ENCODE data around the gene SCCPDH.
"Not testable (repeated sequence)": the region's sequence is repeated elsewhere in the genome, so short reads cannot be mapped to it uniquely, and the experiment has no call there.

Gene SCCPDH

DNA sequence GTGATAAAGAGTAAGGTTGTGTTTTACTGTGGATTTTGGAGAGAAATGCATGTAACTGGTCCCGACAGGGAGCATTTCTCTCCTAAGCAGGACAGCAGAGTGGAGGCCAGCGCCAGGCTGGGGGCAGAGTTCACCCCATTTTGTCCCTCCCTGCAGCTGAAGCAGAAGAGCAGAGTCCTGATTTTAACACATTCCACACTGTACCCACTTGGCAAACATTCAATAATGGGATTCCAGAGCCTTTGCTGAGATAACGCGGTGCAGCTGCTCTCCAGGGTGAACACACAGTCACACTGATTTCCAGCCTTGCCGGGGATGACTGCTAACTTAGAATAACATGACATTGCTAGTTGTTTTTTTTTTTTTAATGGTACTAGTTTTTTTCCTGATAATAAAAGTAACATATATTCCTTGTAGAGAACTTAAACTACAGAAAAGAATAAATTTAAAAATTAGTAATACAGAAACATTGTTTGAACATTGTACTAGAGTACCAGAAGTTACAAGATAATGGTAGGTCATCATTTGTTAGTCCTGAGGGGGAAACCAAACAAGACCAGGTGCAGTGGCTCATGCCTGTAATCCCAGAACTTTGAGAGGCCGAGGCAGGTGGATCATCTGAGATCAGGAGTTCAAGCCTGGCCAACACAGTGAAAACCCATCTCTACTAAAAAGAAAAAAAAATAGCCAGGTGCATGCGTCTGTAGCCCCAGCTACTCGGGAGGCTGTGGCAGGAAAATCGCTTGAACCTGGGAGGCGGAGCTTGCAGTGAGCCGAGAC lies 77.2 kb downstream of the SCCPDH start:
- DNase-seq = no peak

DNA sequence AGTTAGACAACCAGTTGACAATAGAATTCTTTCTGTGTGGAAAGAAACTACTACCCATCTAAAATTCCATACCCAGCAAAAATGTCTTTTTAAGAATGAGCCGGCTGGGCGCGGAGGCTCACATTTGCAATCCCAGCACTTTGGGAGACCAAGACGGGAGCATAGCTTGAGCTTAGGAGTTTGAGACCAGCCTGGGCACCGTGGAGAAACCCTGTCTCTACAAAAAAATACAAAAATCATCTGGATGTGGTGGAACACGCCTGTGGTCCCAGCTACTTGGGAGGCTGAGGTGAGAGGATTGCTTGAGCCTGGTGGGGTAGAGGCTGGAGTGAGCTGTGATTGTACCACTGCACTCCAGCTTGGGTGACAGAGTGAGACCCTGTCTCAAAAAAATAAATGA lies 79.2 kb downstream of the SCCPDH start:
- no peak for DNase-seq

DNA sequence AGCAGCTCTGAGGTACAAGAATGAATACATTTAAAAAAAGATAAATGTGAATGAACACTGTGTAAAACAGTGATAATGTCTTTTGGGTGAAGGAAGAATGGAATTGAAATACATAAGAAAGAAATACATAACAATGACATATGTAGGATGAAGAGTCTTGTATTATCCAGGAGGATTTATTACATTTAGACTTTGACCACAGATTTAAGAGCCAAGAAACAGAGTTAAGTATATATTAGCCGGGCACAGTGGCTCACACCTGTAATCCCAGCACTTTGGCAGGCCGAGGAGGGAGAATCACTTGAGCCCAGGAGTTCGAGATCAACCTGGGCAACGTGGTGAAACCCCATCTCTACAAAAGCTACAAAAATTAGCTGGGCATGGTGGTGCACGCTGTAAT lies 79.7 kb downstream of the SCCPDH start:
- no peak for DNase-seq

- no peak for DNase-seq
These were observed 81.0 kb downstream of the SCCPDH start for GRCh38 chr1:246805135-246805716.

DNA sequence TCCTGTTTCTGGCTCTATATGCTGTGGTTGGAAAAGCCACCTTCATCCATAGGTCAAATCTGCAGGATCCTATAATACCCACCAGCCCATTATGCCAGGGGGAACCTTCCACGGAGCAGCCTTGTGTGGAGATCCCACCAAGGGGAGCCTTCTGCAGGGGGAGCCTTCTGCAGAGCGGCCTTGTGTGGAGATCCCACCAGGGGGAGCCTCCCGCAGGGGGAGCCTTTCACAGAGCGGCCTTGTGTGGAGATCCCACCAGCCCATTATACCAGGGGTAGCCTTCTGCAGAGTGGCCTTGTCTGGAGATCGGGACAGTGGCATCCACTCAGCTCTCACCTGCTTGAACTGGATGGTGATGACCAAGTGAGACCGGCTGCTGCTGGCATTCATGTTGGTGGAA lies 85.3 kb downstream of the SCCPDH start:
- no peak for DNase-seq

DNA sequence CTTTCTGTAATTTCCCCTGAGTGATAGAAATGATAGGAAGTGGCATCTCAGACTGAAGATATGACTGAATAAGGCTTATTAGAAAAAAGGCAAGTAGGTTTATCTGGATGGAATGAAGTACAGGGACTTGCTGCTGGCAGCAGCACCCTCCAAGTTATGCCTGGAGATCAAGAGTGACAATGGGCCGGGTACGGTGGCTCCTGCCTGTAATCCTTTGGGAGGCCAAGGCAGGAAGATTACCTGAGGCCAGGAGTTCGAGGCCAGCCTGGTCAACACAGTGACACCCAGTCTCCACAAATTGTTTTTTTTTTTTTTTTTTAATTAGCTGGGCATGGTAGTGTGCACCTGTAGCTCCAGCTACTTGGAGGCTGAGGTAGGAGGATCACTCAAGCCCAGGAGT lies 87.8 kb downstream of the SCCPDH start:
- no peak for DNase-seq

- not testable (repeated sequence) for DNase-seq
These were observed 89.1 kb downstream of the SCCPDH start for GRCh38 chr1:246813325-246813724.

DNA sequence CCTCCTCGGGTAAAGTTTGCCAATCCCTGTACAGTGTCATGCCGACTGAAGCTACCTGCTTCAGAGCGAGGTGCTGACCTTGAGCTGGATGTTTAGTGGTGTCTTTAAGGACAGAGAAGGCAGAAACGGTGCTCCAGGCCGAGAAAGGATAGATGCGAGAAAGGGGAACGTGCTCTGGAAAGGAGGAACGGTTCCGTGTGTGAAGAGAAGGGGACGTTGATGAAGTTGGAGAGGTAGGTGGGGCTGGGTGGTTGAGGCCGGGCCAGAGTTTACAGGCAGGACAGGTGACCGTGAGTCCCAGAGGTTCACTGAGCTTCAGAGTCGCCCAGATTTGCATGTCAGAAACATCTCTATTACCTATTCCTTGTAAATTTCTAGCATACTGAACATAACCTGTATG lies 90.7 kb downstream of the SCCPDH start:
- DNase-seq = no peak

GRCh38 chr1:246815693-246816270 lies 91.6 kb downstream of the SCCPDH start:
- DNase-seq = no peak
